Parathyroid adenoma (tissue), 2 donors: ENCODE results near the gene HOXD10.

ENCODE experiments used
- H2AFZ ChIP-seq: fragments of 300-600 bp; sonication (generic); one replicate; pipeline ENCODE4 v1.7.0; 2017; ENCODE audit warnings: antibody characterized with exemption, mild to moderate bottlenecking
- H3K27ac ChIP-seq: fragments of 300-600 bp; sonication (generic); one replicate; pipeline ENCODE4 v1.7.0; 2017
- H3K27me3 ChIP-seq: fragments of 300-600 bp; sonication (generic); one replicate; pipeline ENCODE4 v1.7.0; 2017; ENCODE audit warnings: low read length; ENCODE audit not compliant: control insufficient read depth, insufficient read depth
- H3K36me3 ChIP-seq: fragments of 300-600 bp; sonication (generic); one replicate; pipeline ENCODE4 v1.7.0; 2017; ENCODE audit warnings: low read length; ENCODE audit not compliant: control insufficient read depth, insufficient read depth
- H3K4me1 ChIP-seq: fragments of 300-600 bp; sonication (generic); one replicate; pipeline ENCODE4 v1.7.0; 2017; ENCODE audit warnings: control low read depth
- H3K4me2 ChIP-seq: fragments of 300-600 bp; sonication (generic); one replicate; pipeline ENCODE4 v1.7.0; 2017; ENCODE audit warnings: low read length
- H3K4me3 ChIP-seq: fragments of 300-600 bp; sonication (generic); one replicate; pipeline ENCODE4 v1.7.0; 2017; ENCODE audit warnings: low read depth, low read length
- H3K79me2 ChIP-seq: fragments of 300-600 bp; sonication (generic); one replicate; pipeline ENCODE4 v1.7.0; 2017; ENCODE audit warnings: control low read depth
- H3K9ac ChIP-seq: fragments of 300-600 bp; sonication (generic); one replicate; pipeline ENCODE4 v1.7.0; 2017; ENCODE audit warnings: mild to moderate bottlenecking
- H3K9me3 ChIP-seq: fragments of 300-600 bp; sonication (generic); one replicate; pipeline ENCODE4 v1.7.0; 2017; ENCODE audit warnings: low read length; ENCODE audit not compliant: control insufficient read depth
- TF ChIP-seq, protein P1 (sequence below): fragments of 300-600 bp; sonication (generic); IDR thresholded peaks from one replicate; pipeline ENCODE4 v1.7.0; 2017; ENCODE audit warnings: antibody characterized with exemption, mild to moderate bottlenecking
- donor health status: primary hyperparathyroidism.

HOXD10 gene

DNA sequence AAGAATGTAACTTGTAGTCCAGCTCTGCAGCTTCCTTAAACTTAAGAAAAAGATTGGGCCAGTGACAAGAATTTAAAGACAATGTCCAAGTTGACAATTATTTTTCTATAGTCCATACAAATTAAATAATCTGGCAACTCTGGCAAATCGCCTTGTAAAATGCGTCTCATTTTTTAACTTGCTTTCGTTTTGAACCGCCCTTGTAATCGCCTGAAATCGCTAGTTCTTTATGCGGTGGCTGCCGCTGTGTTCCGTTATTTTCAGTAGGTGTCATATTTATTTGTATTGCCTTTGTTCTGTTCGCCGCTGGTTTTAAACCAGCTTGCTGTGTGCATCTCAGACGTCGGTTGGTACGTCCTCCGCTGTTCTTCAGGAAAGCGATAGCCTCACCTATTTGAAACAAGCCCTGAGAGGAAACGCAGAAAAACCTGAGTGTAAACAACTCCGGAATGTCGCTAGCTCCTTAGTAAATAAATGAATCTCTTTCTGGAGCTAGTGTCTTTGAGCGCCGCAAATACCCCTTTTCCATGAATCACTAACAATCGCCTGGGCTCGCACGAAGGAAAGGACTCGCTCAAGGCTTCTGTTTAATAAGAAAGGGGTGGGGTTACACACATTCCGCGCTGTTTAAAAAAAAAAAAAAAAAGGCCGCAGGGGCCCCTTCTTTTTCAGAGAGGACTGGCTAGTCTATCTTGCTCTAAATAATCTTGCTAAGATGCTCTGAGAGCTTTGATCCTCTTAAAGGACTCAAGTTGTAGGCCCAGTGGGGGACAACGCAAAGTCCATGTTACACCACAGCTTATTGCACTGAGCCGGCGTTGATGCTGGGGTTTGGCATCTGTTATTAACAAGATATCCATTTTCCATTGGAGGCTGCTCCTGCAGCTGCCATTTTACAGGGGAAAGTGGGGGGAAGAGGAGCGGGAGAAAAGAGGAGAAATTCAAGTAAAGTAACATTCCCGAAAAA lies 15.9 kb downstream of the HOXD10 start:
- Histone ChIP-seq H3K9ac (no peak overlapping the region), H3K36me3 (no peaks in the 10 kb centered on the region), H3K79me2 (no peaks in the 10 kb centered on the region), H3K4me3 (peak overlapping the region; percentile 3), H3K27me3 (peaks cover 30% of the 10 kb centered on the region), H3K4me1 (no peaks in the 10 kb centered on the region), H2AFZ (no peak overlapping the region), H3K4me2 (no peak overlapping the region), H3K27ac (no peak overlapping the region), H3K9me3 (peaks cover 4% of the 10 kb centered on the region)
- TF ChIP-seq, protein P1, sequence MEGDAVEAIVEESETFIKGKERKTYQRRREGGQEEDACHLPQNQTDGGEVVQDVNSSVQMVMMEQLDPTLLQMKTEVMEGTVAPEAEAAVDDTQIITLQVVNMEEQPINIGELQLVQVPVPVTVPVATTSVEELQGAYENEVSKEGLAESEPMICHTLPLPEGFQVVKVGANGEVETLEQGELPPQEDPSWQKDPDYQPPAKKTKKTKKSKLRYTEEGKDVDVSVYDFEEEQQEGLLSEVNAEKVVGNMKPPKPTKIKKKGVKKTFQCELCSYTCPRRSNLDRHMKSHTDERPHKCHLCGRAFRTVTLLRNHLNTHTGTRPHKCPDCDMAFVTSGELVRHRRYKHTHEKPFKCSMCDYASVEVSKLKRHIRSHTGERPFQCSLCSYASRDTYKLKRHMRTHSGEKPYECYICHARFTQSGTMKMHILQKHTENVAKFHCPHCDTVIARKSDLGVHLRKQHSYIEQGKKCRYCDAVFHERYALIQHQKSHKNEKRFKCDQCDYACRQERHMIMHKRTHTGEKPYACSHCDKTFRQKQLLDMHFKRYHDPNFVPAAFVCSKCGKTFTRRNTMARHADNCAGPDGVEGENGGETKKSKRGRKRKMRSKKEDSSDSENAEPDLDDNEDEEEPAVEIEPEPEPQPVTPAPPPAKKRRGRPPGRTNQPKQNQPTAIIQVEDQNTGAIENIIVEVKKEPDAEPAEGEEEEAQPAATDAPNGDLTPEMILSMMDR, result no peak

- Histone ChIP-seq H2AFZ (no peak overlapping the region), H3K4me1 (no peaks in the 10 kb centered on the region), H3K79me2 (no peaks in the 10 kb centered on the region), H3K27ac (no peak overlapping the region), H3K4me2 (no peak overlapping the region), H3K4me3 (no peak overlapping the region), H3K9ac (no peak overlapping the region), H3K36me3 (no peaks in the 10 kb centered on the region), H3K9me3 (peaks cover 4% of the 10 kb centered on the region), H3K27me3 (peaks cover 25% of the 10 kb centered on the region)
- TF ChIP-seq, protein P1, result no peak
These were observed 16.8 kb downstream of the HOXD10 start for GRCh38 chr2:176133389-176133788.

DNA sequence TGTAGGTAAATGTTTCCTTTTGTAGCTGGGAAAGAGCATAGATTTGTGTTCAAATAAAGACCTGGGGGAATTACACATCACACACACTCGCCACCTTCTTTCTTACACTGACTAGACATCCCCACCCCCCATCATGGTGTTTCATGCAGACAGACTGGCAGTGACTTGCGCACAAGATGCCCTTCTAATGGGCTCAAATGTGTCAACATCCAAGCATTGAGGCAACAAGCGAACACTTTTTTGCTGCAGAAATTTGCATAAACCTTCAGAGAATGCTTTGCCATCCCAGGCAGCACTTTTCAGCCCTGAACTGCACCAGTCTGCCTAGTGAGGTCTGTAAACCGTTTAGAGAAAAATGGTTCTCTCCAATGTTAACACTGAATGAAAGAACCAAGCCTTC lies 17.5 kb downstream of the HOXD10 start:
- Histone ChIP-seq H2AFZ (no peak overlapping the region), H3K4me1 (no peaks in the 10 kb centered on the region), H3K4me2 (no peak overlapping the region), H3K4me3 (no peak overlapping the region), H3K27ac (no peak overlapping the region), H3K9ac (no peak overlapping the region), H3K36me3 (no peaks in the 10 kb centered on the region), H3K9me3 (peaks cover 4% of the 10 kb centered on the region), H3K79me2 (no peaks in the 10 kb centered on the region), H3K27me3 (peaks cover 24% of the 10 kb centered on the region)
- TF ChIP-seq, protein P1, result no peak

DNA sequence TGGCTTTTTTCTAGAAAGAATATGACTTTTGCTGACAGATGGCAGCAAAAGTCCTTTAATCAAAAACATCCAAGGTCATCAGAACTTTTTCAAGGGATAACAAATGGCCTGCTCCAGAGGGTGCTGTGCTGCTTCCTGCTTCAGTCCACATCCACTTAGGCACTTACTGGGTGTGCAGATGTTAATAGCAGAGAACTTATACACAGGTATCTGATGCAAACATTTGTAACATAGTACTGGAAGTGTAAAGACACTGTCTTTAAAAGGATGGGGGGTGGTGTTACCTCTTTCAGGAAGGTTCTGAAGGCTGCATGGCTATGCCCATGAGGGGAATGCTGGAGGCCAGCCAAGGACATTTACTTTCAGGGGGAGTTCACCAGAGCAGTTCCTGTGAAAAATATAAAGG lies 18.5 kb downstream of the HOXD10 start:
- H3K4me1 ChIP-seq, result no peaks in the 10 kb centered on the region
- TF ChIP-seq, protein P1, result no peak
- H3K4me3 ChIP-seq, result no peak overlapping the region
- no peak overlapping the region for H2AFZ ChIP-seq
- no peak overlapping the region for H3K27ac ChIP-seq
- no peaks in the 10 kb centered on the region for H3K36me3 ChIP-seq
- no peaks in the 10 kb centered on the region for H3K79me2 ChIP-seq
- no peak overlapping the region for H3K4me2 ChIP-seq
- no peak overlapping the region for H3K9ac ChIP-seq
- peaks cover 24% of the 10 kb centered on the region for H3K27me3 ChIP-seq
- peaks cover 4% of the 10 kb centered on the region for H3K9me3 ChIP-seq
